Choroid plexus epithelial cell (primary cell): ENCODE data around the gene PLD2.

Experiments
- DNase-seq: peaks from one replicate; pipeline ENCODE4 v3.0.0-alpha.2; 2010; ENCODE audit warnings: low read depth
- H3K4me3 ChIP-seq: 2 replicates; pipeline ENCODE4 v1.5.1; 2011; ENCODE audit warnings: low read depth, mild to moderate bottlenecking, control low read depth, low read length, moderate library complexity
- TF ChIP-seq, protein P1 (sequence below): conservative IDR thresholded peaks from 2 replicates; pipeline ENCODE4 v1.5.1; 2011; ENCODE audit warnings: low read depth, mild to moderate bottlenecking, control low read depth, inconsistent platforms, low read length, moderate library complexity

Gene PLD2

GRCh38 chr17:4806456-4806776 lies 536 bp upstream of the PLD2 start:
- no peak for DNase-seq
- TF ChIP-seq, protein P1, sequence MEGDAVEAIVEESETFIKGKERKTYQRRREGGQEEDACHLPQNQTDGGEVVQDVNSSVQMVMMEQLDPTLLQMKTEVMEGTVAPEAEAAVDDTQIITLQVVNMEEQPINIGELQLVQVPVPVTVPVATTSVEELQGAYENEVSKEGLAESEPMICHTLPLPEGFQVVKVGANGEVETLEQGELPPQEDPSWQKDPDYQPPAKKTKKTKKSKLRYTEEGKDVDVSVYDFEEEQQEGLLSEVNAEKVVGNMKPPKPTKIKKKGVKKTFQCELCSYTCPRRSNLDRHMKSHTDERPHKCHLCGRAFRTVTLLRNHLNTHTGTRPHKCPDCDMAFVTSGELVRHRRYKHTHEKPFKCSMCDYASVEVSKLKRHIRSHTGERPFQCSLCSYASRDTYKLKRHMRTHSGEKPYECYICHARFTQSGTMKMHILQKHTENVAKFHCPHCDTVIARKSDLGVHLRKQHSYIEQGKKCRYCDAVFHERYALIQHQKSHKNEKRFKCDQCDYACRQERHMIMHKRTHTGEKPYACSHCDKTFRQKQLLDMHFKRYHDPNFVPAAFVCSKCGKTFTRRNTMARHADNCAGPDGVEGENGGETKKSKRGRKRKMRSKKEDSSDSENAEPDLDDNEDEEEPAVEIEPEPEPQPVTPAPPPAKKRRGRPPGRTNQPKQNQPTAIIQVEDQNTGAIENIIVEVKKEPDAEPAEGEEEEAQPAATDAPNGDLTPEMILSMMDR, result no peak
- H3K4me3 ChIP-seq, result peak overlapping the region; percentile 75

- H3K4me3 ChIP-seq, result peak overlapping the region; percentile 75
Measured at GRCh38 chr17:4807605-4808377, 839 bp downstream of the PLD2 start.

GRCh38 chr17:4808378-4808767 lies 1.4 kb downstream of the PLD2 start:
- no peak overlapping the region for H3K4me3 ChIP-seq
- TF ChIP-seq, protein P1, result no peak

More at GRCh38 chr17:4807605-4808377, 839 bp downstream of the PLD2 start:
- no peak for DNase-seq
- TF ChIP-seq, protein P1, result no peak

DNA sequence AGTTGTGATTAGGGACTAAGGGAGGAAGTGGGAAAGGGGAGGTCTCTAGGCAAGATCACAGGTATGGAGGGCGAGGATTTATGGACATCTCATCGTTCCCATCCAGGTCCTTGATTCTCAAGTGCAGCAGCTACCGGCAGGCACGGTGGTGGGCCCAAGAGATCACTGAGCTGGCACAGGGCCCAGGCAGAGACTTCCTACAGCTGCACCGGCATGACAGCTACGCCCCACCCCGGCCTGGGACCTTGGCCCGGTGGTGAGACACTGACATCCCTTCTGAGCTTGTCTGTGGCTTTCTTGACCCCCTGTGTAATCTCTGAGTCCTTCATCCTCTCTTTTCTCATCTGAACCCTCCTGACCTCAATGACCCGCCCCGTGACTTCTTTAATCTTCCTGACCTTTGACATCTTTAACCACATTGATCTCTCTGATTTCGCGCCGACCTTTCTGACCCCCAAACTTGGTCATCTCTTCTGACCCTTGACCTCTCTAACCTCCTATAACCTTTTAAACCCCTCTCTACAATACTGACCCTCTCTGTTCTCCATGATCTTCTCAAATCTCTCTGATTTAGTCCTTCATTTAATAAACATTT lies 3.8 kb downstream of the PLD2 start:
- TF ChIP-seq, protein P1, result no peak
- DNase-seq, result no peak

More at GRCh38 chr17:4808378-4808767, 1.4 kb downstream of the PLD2 start:
- DNase-seq, result no peak

DNA sequence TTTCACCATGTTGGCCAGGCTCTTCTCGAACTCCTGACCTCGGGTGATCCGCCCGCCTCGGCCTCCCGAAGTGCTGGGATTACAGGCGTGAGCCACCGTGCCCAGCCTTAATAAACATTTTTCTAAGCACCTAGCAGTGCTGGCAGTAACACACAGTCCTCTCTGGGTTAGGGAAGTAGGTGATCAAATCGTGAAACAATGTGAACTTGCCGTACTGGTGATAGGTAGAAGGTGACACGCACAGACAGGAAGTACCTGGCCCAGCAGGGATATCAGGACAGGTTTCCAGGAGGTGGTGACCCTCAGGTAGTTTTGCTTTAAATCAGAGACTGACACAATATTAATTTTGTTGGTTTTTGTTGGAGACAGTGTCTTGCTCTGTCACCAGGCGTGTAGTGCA lies 4.5 kb downstream of the PLD2 start:
- H3K4me3 ChIP-seq, result no peak overlapping the region
- no peak for DNase-seq
- TF ChIP-seq, protein P1, result no peak

More for the DNA sequence above, 3.8 kb downstream of the PLD2 start:
- H3K4me3 ChIP-seq, result no peak overlapping the region

DNA sequence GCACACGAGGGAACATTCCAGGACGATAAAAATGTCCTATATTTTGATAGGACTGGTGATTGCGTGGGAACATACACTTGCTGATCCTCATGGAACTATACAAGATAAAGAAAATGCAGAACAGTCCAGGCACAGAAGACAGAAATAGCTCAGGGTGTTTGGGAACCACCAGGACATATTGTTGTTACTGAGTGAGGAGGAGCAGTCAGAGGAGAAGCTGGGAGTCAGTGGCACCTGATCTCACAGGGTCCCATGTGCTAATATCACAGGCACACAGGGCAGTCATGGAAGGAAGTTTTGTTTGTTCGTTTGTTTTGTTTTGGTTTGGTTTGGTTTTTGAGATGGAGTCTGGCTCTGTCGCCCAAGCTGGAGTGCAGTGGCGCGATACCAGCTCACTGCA lies 5.7 kb downstream of the PLD2 start:
- H3K4me3 ChIP-seq, result no peak overlapping the region
- TF ChIP-seq, protein P1, result no peak
- no peak for DNase-seq
